PC-9 (cell line): Measurements from ENCODE around the gene CSNK1D.

Source experiments
- EZH2 ChIP-seq: fragments of 200-600 bp; sonication (generic); IDR thresholded peaks from 2 replicates; pipeline ENCODE4 v1.8.0; 2017; ENCODE audit warnings: antibody characterized with exemption, low read depth
- TF ChIP-seq, protein P1 (sequence below): fragments of 200-600 bp; sonication (generic); conservative IDR thresholded peaks from 2 replicates; pipeline ENCODE4 v1.6.1; 2017; ENCODE audit warnings: mixed run types, antibody characterized with exemption, mild to moderate bottlenecking, moderate library complexity

DNA sequence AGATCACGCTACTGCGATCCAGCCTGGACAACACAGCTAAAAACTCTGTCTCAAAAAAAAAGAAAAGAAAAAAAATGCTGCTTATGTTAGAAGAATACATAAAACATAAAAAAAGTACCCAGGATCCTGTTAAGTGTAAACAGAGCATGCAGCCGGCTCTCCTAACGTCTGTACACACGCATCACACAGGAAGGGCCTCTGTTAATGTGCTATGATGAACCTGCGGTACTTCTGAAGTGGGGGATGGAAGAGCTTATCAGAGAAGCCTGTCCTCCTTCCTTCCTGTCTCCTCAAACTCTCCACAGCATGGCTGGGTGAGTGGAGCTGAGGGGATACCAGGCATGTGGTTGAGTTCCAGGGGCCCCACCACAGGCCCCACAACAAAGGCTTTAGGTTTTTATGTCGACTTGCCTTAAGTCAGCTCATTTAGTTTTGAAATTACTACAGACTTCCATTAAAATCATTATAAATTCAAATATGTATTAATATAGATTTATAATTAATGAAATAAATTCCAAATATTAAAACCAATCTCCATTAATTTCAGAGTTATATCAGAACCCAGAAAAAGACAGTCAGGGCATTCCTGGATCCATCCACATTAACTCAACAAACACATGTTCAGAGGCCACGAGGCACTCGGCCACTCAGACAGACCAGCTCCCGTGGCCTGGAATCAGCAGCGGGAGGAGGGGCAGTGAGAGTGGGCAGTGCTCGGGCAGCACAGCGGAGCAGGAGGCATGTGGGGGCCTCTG lies 72.6 kb downstream of the CSNK1D start:
- TF ChIP-seq, protein P1, sequence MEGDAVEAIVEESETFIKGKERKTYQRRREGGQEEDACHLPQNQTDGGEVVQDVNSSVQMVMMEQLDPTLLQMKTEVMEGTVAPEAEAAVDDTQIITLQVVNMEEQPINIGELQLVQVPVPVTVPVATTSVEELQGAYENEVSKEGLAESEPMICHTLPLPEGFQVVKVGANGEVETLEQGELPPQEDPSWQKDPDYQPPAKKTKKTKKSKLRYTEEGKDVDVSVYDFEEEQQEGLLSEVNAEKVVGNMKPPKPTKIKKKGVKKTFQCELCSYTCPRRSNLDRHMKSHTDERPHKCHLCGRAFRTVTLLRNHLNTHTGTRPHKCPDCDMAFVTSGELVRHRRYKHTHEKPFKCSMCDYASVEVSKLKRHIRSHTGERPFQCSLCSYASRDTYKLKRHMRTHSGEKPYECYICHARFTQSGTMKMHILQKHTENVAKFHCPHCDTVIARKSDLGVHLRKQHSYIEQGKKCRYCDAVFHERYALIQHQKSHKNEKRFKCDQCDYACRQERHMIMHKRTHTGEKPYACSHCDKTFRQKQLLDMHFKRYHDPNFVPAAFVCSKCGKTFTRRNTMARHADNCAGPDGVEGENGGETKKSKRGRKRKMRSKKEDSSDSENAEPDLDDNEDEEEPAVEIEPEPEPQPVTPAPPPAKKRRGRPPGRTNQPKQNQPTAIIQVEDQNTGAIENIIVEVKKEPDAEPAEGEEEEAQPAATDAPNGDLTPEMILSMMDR, result no peak
- TF ChIP-seq EZH2, result no peak
